ENCODE measurements around the gene XRCC1. TPM values are rescaled to one million over a fixed set of nuclear protein-coding genes. Genes with fewer than 3 reads are reported as not detected.

XRCC1 gene
- total RNA-seq, 2 experiments from 2014 or later = 29.4 to 32.4 TPM

- ATAC-seq = no peak
- Mint-ChIP-seq H3K4me1 (ENCODE audit: low read depth) (peaks cover 4% of the 10 kb centered on the region), H3K27me3 (no peaks in the 10 kb centered on the region), H3K36me3 (ENCODE audit: low read depth) (peaks cover 36% of the 10 kb centered on the region), H3K9me3 (peaks cover 3% of the 10 kb centered on the region), H3K27ac (no peak overlapping the region), H3K4me3 (no peak overlapping the region)
- intact Hi-C loops (cut with micrococcal nuclease) = loop anchor here (10.0 kb wide), 1 partner anchor 56 kb away; the partner anchor contains the start of genes IRGQ and ZNF576
- ChIA-PET CTCF (interaction anchor here (6.0 to 8.1 kb wide), 2 partner anchors 17 to 56 kb away, joined by 56 to 75 read pairs; partner anchors contain the start of genes IRGQ and ZNF576), POLR2A (no interaction called here)
- TF ChIP-seq CTCF (IDR thresholded peaks at IDR 0.05) = no peak
- DNase-seq = no peak
Measured at GRCh38 chr19:43538922-43539321, 36.4 kb downstream of the XRCC1 start.

GRCh38 chr19:43534816-43535761, 40.2 kb downstream of the XRCC1 start:
- no peak overlapping the region for H3K4me3 Mint-ChIP-seq
- no peak for TF ChIP-seq CTCF (IDR thresholded peaks at IDR 0.05)
- ATAC-seq = no peak

GRCh38 chr19:43534305-43534815, 41.0 kb downstream of the XRCC1 start:
- Mint-ChIP-seq H3K27me3 (no peaks in the 10 kb centered on the region), H3K36me3 (ENCODE audit: low read depth) (peaks cover 19% of the 10 kb centered on the region), H3K4me3 (peak overlapping the region; percentile 82), H3K4me1 (ENCODE audit: low read depth) (peaks cover 13% of the 10 kb centered on the region), H3K27ac (peak overlapping the region; percentile 94), H3K9me3 (peaks cover 3% of the 10 kb centered on the region)
- CTCF ChIA-PET = interaction anchor here (1.1 to 8.1 kb wide), 7 partner anchors 14 to 88 kb away, joined by 3 to 75 read pairs (median 9); partner anchors contain the start of genes IRGQ and ZNF576
- DNase-seq (no peak), ATAC-seq (no peak)
- no peak for TF ChIP-seq CTCF (IDR thresholded peaks at IDR 0.05)
- intact Hi-C loops (cut with micrococcal nuclease) = loop anchor here (10.0 kb wide), 1 partner anchor 60 kb away; the partner anchor contains the start of genes IRGQ and ZNF576
- POLR2A ChIA-PET = interaction anchor here (0.6 to 1.2 kb wide), 4 partner anchors 13 to 81 kb away, joined by 3 to 5 read pairs (median 4); no protein-coding TSS in a partner anchor

More at GRCh38 chr19:43534816-43535761, 40.2 kb downstream of the XRCC1 start:
- POLR2A ChIA-PET = interaction anchor here (0.7 to 1.9 kb wide), 4 partner anchors 27 to 81 kb away, joined by 3 to 5 read pairs (median 4); partner anchors contain the start of genes IRGQ and ZNF576
- Mint-ChIP-seq H3K36me3 (ENCODE audit: low read depth) (peaks cover 26% of the 10 kb centered on the region), H3K27me3 (no peaks in the 10 kb centered on the region), H3K4me1 (ENCODE audit: low read depth) (peaks cover 13% of the 10 kb centered on the region), H3K9me3 (peaks cover 3% of the 10 kb centered on the region), H3K27ac (peak overlapping the region; percentile 50)
- CTCF ChIA-PET = interaction anchor here (0.8 to 8.1 kb wide), 10 partner anchors 10 to 88 kb away, joined by 3 to 75 read pairs (median 5); partner anchors contain the start of genes IRGQ and ZNF576
- intact Hi-C loops (cut with micrococcal nuclease) = loop anchor here (10.0 kb wide), 1 partner anchor 60 kb away; the partner anchor contains the start of genes IRGQ and ZNF576
- peak; percentile 51 for DNase-seq

- intact Hi-C loops (cut with micrococcal nuclease) = loop anchor here (10.0 kb wide), 1 partner anchor 61 kb away; the partner anchor contains the start of genes IRGQ and ZNF576
- DNase-seq (peak; percentile 100), ATAC-seq (peak; percentile 86)
- Mint-ChIP-seq H3K36me3 (ENCODE audit: low read depth) (peaks cover 14% of the 10 kb centered on the region), H3K4me3 (peak overlapping the region; percentile 82), H3K27me3 (no peaks in the 10 kb centered on the region), H3K4me1 (ENCODE audit: low read depth) (peaks cover 13% of the 10 kb centered on the region), H3K27ac (peak overlapping the region; percentile 94), H3K9me3 (no peaks in the 10 kb centered on the region)
- no peak for TF ChIP-seq CTCF (IDR thresholded peaks at IDR 0.05)
- POLR2A ChIA-PET = interaction anchor here (0.6 to 1.2 kb wide), 8 partner anchors 13 to 246 kb away, joined by 3 to 5 read pairs (median 3); partner anchors contain the start of gene XRCC1
- CTCF ChIA-PET = interaction anchor here (1.0 to 8.1 kb wide), 6 partner anchors 14 to 87 kb away, joined by 3 to 75 read pairs (median 11); partner anchors contain the start of genes IRGQ and ZNF576
Measured at GRCh38 chr19:43533546-43534304, 41.6 kb downstream of the XRCC1 start.

All from activated CD8-positive, alpha-beta T cell treated with anti-CD3 and anti-CD28 coated beads for 36 hours (primary cell).